Omental fat pad (tissue), 4 donors: ENCODE results near the gene ANTXR1. TPM values are rescaled to one million over a fixed set of nuclear protein-coding genes. Genes with fewer than 3 reads are reported as not detected.
"Not testable (repeated sequence)": the region's sequence is repeated elsewhere in the genome, so short reads cannot be mapped to it uniquely, and the experiment has no call there.

Experiments used
- ATAC-seq: fragments of 150-250 bp; one replicate; pipeline ENCODE4 v1.9.1; 2016; ENCODE audit warnings: mild to moderate bottlenecking, moderate library complexity; ENCODE audit not compliant: low FRiP score
- DNase-seq: peaks from one replicate; pipeline ENCODE4 v3.0.0-alpha.2; 2019; ENCODE audit warnings: low spot score
- CTCF ChIP-seq, 3 donors: fragments of 450-650 bp; IDR thresholded peaks; one replicate each; pipeline ENCODE4 v1.5.1; 2016 to 2017; ENCODE audit warnings: antibody characterized with exemption in 3 of 3, mild to moderate bottlenecking in 3 of 3, moderate library complexity in 2 of 3
- total RNA-seq, 4 donors: library from RNA; depleted of rRNA; stranded (reverse); fragments of >200 nt; gene quantifications; one replicate each; pipeline ENCODE4 v1.1.0, GENCODE V29; 2016

The ANTXR1 gene
- total RNA-seq, 4 donors from 2014 or later, result 27.7 to 49.1 (median 37.1) TPM

GRCh38 chr2:69223759-69224511 is 211.0 kb downstream of the ANTXR1 start:
- no peak for TF ChIP-seq CTCF (IDR thresholded peaks at IDR 0.05)
- ATAC-seq, result no peak
- DNase-seq, result no peak

GRCh38 chr2:69224512-69224837 is 211.5 kb downstream of the ANTXR1 start:
- DNase-seq (no peak), ATAC-seq (no peak)
- no peak for TF ChIP-seq CTCF (IDR thresholded peaks at IDR 0.05)

- DNase-seq, result no peak
These were observed 213.0 kb downstream of the ANTXR1 start for GRCh38 chr2:69225933-69226332.

GRCh38 chr2:69226903-69227302 is 213.9 kb downstream of the ANTXR1 start:
- DNase-seq, result no peak
- no peak for TF ChIP-seq CTCF (IDR thresholded peaks at IDR 0.05)
- no peak for ATAC-seq

More at GRCh38 chr2:69225933-69226332, 213.0 kb downstream of the ANTXR1 start:
- ATAC-seq, result no peak
- TF ChIP-seq CTCF (IDR thresholded peaks at IDR 0.05), result no peak

GRCh38 chr2:69227716-69228115 is 214.7 kb downstream of the ANTXR1 start:
- TF ChIP-seq CTCF (IDR thresholded peaks at IDR 0.05), result no peak
- ATAC-seq (no peak), DNase-seq (no peak)

- not testable (repeated sequence) for ATAC-seq, DNase-seq
These were observed 218.0 kb downstream of the ANTXR1 start for GRCh38 chr2:69230946-69231345.

GRCh38 chr2:69231612-69232277 is 218.8 kb downstream of the ANTXR1 start:
- DNase-seq (no peak), ATAC-seq (no peak)
- TF ChIP-seq CTCF (IDR thresholded peaks at IDR 0.05), result no peak

GRCh38 chr2:69235835-69236234 is 222.9 kb downstream of the ANTXR1 start:
- not testable (repeated sequence) for DNase-seq, ATAC-seq
